ENCODE results near the gene WDR70.

DNA sequence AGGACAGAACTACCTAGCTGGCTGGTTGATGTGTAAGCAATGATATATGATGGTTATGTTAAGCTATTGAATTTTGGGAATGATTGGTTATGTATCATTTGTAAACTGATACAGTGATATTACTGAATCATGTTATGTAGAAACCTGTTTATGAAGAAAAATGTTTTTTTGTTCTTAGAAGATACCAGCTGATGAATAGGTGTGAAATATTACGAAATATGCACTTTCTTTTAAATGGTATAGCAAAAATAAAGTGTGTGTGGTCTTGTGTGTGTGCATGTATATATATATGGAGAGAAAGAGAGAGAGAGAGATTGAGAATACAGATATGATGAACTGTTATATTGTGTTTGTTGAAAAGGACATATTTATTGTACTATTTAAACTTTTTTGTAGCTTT lies 164.1 kb downstream of the WDR70 start:
- TF ChIP-seq EP300 (IDR thresholded peaks at IDR 0.05) (no peak), POLR2A (IDR thresholded peaks at IDR 0.05) (no peak), POLR2AphosphoS5 (IDR thresholded peaks at IDR 0.05) (no peak)
- TF ChIP-seq, protein P1, sequence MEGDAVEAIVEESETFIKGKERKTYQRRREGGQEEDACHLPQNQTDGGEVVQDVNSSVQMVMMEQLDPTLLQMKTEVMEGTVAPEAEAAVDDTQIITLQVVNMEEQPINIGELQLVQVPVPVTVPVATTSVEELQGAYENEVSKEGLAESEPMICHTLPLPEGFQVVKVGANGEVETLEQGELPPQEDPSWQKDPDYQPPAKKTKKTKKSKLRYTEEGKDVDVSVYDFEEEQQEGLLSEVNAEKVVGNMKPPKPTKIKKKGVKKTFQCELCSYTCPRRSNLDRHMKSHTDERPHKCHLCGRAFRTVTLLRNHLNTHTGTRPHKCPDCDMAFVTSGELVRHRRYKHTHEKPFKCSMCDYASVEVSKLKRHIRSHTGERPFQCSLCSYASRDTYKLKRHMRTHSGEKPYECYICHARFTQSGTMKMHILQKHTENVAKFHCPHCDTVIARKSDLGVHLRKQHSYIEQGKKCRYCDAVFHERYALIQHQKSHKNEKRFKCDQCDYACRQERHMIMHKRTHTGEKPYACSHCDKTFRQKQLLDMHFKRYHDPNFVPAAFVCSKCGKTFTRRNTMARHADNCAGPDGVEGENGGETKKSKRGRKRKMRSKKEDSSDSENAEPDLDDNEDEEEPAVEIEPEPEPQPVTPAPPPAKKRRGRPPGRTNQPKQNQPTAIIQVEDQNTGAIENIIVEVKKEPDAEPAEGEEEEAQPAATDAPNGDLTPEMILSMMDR (IDR thresholded peaks at IDR 0.05), result no peak

All from suprapubic skin (tissue), 4 donors.